ENCODE results near the gene IFIT2. TPM values are rescaled to one million over a fixed set of nuclear protein-coding genes. Genes with fewer than 3 reads are reported as not detected.
"Not testable (repeated sequence)": the region's sequence is repeated elsewhere in the genome, so short reads cannot be mapped to it uniquely, and the experiment has no call there.

The IFIT2 gene
- total RNA-seq, 2 donors from 2014 or later: 4.9 to 28.0 TPM

- not testable (repeated sequence) for DNase-seq (ENCODE audit: low spot score in 2 of 2); H3K36me3 Mint-ChIP-seq; H3K27ac Mint-ChIP-seq; H3K9me3 Mint-ChIP-seq; ATAC-seq
Observed at GRCh38 chr10:89325081-89325480, 23.2 kb downstream of the IFIT2 start.

DNA sequence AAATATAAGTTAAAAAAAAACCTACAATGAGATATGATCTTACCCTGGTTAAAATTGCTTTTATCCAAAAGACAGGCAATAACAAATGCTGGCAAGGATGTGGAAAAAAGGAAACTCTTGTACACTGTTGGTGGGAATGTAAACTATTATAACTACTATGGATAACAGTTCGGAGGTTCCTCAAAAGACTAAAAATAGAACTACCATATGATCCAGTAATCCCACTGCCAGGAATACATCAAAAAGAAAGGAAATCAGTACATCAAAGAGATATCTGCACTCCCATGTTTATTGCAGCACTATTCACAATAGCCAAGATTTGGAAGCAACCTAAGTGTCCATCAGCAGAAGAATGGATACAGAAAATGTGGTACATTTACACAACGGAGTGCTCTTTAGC, 24.0 kb downstream of the IFIT2 start:
- not testable (repeated sequence) for ATAC-seq; H3K36me3 Mint-ChIP-seq; H3K27ac Mint-ChIP-seq; H3K9me3 Mint-ChIP-seq; DNase-seq (ENCODE audit: low spot score in 2 of 2)

GRCh38 chr10:89327803-89328441, 26.1 kb downstream of the IFIT2 start, which contains the start of gene IFIT3:
IFIT3 (plus strand) TSS chr10:89327997; CDS start chr10:89328074, 77 bp downstream.
- peak; percentile 47 to 54 for ATAC-seq
- DNase-seq (ENCODE audit: low spot score in 2 of 2): no peak
- H3K9me3 Mint-ChIP-seq: peaks cover 3 to 5% of the 10 kb centered on the region in 2 donors
- H3K36me3 Mint-ChIP-seq: peaks cover 0 to 6% of the 10 kb centered on the region in 2 donors
- H3K27ac Mint-ChIP-seq: peak within 1 kb of the TSS in 1 of 2 donors; percentile 52

GRCh38 chr10:89329151-89329550, 27.3 kb downstream of the IFIT2 start:
- DNase-seq (ENCODE audit: low spot score in 2 of 2): no peak
- peaks cover 0 to 3% of the 10 kb centered on the region in 2 donors for H3K9me3 Mint-ChIP-seq
- peaks cover 0 to 6% of the 10 kb centered on the region in 2 donors for H3K36me3 Mint-ChIP-seq
- H3K27ac Mint-ChIP-seq: no peak overlapping the region
- no peak for ATAC-seq

DNA sequence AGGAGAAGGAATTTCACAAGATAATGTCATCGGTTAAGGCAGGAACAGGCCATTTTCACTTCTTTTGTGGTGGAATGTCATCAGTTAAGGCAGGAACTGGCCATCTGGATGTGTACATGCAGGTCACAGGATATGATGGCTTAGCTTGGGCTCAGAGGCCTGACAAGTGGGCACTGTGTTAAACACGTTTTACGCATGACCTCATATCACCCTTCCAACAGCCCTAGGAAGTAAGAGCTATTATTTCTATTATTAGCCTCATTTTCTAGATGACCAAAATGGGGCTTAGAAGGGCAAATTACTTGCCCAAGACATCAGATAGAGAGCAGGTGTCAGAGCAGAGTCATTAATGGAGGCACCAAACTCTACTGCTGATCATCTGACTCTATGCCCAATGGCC, 28.2 kb downstream of the IFIT2 start:
- not testable (repeated sequence) for H3K36me3 Mint-ChIP-seq; ATAC-seq; DNase-seq (ENCODE audit: low spot score in 2 of 2); H3K9me3 Mint-ChIP-seq; H3K27ac Mint-ChIP-seq

- Mint-ChIP-seq H3K9me3 (no peaks in the 10 kb centered on the region), H3K27ac (no peak overlapping the region), H3K36me3 (peaks cover 0 to 6% of the 10 kb centered on the region in 2 donors)
- ATAC-seq (no peak), DNase-seq (ENCODE audit: low spot score in 2 of 2) (no peak)
Observed at GRCh38 chr10:89330537-89331212, 28.8 kb downstream of the IFIT2 start.

DNA sequence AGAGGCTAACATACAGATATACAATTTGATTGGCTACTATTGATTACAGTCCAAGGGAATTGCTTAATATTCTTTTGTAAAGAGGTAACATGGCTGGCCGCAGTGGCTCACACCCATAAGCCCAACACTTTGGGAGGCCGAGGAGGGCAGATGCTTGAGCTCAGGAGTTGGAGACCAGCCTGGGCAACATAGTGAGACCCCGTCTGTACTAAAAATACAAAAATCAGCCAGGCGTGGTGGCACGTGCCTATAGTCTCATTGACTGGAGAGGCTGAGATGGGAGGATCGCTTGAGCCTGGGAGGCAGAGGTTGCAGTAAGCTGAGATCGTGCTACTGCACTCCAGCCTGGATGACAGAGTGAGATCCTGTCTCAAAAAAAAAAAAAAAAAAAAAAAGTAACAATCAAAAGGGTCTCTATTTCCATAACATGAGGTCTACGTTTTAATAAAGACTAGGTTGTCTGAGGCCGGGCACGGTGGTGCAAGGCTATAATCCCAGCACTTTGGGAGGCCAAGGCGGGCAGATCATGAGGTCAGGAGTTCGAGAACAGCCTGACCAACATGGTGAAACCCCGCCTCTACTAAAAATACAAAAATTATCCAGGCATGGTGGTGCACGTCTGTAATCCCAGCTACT, 29.8 kb downstream of the IFIT2 start:
- not testable (repeated sequence) for DNase-seq (ENCODE audit: low spot score in 2 of 2); H3K36me3 Mint-ChIP-seq; ATAC-seq; H3K9me3 Mint-ChIP-seq
- peak overlapping the region in 1 of 2 donors; percentile 66 for H3K27ac Mint-ChIP-seq

DNA sequence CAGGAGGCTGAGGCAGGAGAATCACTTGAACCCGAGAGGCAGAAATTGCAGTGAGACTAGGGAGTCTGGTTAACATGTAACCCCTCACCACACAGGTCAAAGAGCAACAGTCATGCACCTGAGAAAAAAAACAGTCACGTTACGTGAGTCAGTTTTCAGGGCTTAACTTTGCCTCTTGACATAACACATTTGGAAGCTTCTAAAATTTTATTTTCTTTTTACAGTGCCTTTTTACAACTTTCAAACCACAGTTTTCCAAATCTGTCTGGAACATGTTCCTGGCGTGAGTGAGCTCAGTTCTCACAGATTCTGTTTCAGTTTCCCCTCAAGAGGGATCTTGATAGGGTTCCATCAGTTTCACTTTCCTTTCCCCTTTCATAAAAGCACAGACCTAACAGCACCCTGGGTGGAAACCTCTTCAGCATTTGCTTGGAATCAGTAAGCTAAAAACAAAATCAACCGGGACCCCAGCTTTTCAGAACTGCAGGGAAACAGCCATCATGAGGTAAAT, 30.3 kb downstream of the IFIT2 start:
- DNase-seq (ENCODE audit: low spot score in 2 of 2) (no peak), ATAC-seq (peak; percentile 41 to 46)
- Mint-ChIP-seq H3K36me3 (peaks cover 0 to 6% of the 10 kb centered on the region in 2 donors), H3K9me3 (no peaks in the 10 kb centered on the region), H3K27ac (peak overlapping the region; percentile 66 to 70)

GRCh38 chr10:89335226-89335625, 33.4 kb downstream of the IFIT2 start:
- H3K9me3 Mint-ChIP-seq: no peaks in the 10 kb centered on the region
- DNase-seq (ENCODE audit: low spot score in 2 of 2): no peak
- ATAC-seq: no peak
- H3K27ac Mint-ChIP-seq: no peak overlapping the region
- peaks cover 10 to 11% of the 10 kb centered on the region in 2 donors for H3K36me3 Mint-ChIP-seq

DNA sequence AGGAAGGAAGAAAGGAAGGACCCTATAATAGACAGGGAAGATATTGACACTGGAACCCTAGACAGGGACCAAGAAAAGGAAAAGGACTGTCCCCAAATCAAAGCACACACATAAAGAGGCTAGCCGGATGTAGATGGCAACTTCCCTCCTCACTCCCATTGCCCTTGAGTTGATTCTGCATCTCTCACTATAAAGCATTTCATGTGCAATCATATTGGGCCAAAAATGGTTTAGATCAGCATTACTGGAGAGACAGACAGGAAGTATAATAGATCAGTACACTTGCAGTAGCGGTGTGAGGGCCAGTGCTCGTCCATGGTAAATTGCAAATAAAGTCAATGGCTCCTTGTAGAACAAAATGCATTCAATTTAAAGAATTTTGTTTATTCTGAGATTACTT, 34.4 kb downstream of the IFIT2 start:
- ATAC-seq (no peak), DNase-seq (ENCODE audit: low spot score in 2 of 2) (no peak)
- Mint-ChIP-seq H3K36me3 (peaks cover 10 to 11% of the 10 kb centered on the region in 2 donors), H3K27ac (no peak overlapping the region), H3K9me3 (no peaks in the 10 kb centered on the region)

- H3K27ac Mint-ChIP-seq: no peak overlapping the region
- DNase-seq (ENCODE audit: low spot score in 2 of 2): no peak
- H3K9me3 Mint-ChIP-seq: no peaks in the 10 kb centered on the region
- ATAC-seq: peak; percentile 50 to 56
- peaks cover 10 to 11% of the 10 kb centered on the region in 2 donors for H3K36me3 Mint-ChIP-seq
Observed at GRCh38 chr10:89337484-89337883, 35.6 kb downstream of the IFIT2 start.

- Mint-ChIP-seq H3K36me3 (peaks cover 10 to 11% of the 10 kb centered on the region in 2 donors), H3K27ac (no peak overlapping the region), H3K9me3 (no peaks in the 10 kb centered on the region)
- DNase-seq (ENCODE audit: low spot score in 2 of 2): no peak
- ATAC-seq: no peak
Observed at GRCh38 chr10:89338713-89339112, 36.9 kb downstream of the IFIT2 start.

- no peak for DNase-seq (ENCODE audit: low spot score in 2 of 2)
- no peaks in the 10 kb centered on the region for H3K9me3 Mint-ChIP-seq
- ATAC-seq: no peak
- peaks cover 10 to 11% of the 10 kb centered on the region in 2 donors for H3K36me3 Mint-ChIP-seq
- no peak overlapping the region for H3K27ac Mint-ChIP-seq
Observed at GRCh38 chr10:89339875-89340274, 38.0 kb downstream of the IFIT2 start.

GRCh38 chr10:89341649-89342048, 39.8 kb downstream of the IFIT2 start:
- no peak overlapping the region for H3K27ac Mint-ChIP-seq
- ATAC-seq: no peak
- DNase-seq (ENCODE audit: low spot score in 2 of 2): no peak
- H3K9me3 Mint-ChIP-seq: no peaks in the 10 kb centered on the region
- peaks cover 10 to 11% of the 10 kb centered on the region in 2 donors for H3K36me3 Mint-ChIP-seq

GRCh38 chr10:89342206-89342958, 40.5 kb downstream of the IFIT2 start:
- Mint-ChIP-seq H3K27ac (no peak overlapping the region), H3K36me3 (peaks cover 10 to 11% of the 10 kb centered on the region in 2 donors), H3K9me3 (no peaks in the 10 kb centered on the region)
- ATAC-seq: no peak
- DNase-seq (ENCODE audit: low spot score in 2 of 2): no peak

DNA sequence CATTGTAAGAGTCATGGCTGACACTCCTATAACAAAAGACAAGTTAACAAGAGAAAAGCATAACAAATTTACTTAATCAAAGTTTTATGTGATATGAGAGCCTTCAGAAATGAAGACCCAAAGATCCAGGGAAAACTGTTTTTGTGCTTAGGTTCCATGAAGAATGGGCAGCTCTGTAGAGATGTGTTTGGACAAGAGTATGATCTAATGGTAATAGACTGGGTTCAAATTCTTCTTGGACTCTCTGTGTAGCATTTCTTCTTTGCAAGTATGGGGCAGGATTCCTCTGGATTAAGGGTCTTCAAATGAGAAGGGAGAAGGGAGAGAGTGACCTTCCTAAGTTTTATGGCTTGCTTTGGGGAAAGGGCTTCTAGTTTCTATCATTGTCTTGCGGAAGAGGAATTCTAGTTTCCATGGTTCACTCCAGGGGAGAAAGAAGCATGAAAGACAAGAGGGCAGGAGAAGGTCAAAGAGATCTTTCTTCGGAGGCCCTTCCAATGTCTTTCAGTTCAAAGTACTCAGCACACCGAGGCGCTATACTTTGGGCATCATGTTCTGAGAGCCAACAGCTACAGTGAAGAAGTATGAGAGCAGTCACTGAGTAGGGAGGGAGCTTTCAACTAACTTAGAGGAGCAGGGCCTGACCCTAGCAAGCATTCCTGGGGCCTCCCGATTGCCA, 41.4 kb downstream of the IFIT2 start:
- H3K27ac Mint-ChIP-seq: no peak overlapping the region
- peaks cover 10 to 11% of the 10 kb centered on the region in 2 donors for H3K36me3 Mint-ChIP-seq
- DNase-seq (ENCODE audit: low spot score in 2 of 2) (no peak), ATAC-seq (no peak)
- no peaks in the 10 kb centered on the region for H3K9me3 Mint-ChIP-seq
